Activated CD8-positive, alpha-beta memory T cell treated with anti-CD3 and anti-CD28 coated beads, Interleukin-2, amount 50 U/mL, for 48 hours (primary cell): ENCODE measurements around the gene SYNDIG1.

Experiments
- DNase-seq: peaks from one replicate; pipeline ENCODE4 v3.0.0-alpha.2; 2020

Gene SYNDIG1

DNA sequence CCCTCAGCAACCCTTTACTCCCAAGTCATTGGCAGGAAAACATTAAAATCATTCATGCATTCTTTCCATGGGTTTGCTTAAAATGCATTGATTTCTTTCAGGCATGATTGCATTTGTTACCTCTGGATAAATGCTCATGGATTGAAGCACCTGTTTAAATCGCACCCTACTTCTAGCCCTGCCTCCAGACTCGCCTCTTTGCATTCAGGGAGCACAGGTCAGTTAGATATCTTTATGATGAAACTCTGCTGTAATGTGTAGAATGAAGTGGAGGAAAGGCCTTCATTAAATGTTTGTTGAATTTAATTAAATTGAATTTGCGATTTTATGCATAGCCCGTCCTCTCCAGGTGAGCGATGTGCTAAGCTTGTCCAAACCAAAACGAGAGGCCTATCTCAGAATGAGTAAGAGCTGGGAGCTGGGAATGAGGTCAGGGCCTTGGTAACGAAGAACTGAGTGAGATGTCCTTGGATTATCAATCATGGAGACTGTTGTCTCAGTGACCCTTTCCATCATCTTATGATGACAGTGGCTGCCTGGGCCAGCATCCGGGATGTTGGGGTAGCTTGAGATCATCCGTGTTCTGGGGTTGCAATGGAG is 210.1 kb downstream of the SYNDIG1 start:
- no peak for DNase-seq

DNA sequence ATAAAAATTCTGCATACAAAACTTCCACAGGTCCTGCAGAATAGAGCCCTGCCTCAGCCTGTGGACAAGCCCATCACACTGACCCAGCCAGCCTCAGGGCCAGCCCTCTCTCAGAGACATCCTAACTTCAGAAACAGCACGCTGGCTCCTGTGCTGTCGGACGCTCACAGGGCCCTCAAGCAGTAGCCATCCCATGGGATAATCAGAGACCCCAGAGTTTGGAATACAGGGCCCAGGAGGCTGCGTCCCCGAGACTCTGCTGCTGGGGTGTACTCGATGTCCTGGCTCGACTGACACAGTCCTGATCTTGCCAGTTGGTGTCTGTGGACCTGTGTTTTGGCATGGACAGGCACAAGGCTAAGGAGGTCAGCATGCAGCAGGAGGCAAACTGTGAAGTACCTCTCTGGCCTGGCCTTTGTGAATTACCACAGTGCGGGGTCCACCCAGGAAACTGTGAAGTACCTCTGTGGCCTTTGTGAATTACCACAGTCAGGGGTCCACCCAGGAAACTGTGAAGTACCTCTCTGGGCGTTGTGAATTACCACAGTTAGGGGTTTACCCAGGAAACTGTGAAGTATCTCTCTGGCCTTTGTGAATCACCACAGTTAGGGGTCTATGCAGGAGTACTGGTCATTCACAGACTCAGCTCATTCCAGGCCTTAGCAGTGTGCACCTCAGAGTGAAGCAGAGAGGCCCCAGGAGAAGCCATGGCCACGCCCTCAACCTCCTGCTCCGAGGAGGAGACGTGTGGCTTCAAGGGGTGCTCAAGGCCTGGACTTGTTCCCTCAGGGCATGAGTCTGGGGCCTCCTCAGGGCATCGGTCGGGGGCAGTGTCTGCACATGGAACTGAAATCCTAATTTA is 212.4 kb downstream of the SYNDIG1 start:
- no peak for DNase-seq

DNA sequence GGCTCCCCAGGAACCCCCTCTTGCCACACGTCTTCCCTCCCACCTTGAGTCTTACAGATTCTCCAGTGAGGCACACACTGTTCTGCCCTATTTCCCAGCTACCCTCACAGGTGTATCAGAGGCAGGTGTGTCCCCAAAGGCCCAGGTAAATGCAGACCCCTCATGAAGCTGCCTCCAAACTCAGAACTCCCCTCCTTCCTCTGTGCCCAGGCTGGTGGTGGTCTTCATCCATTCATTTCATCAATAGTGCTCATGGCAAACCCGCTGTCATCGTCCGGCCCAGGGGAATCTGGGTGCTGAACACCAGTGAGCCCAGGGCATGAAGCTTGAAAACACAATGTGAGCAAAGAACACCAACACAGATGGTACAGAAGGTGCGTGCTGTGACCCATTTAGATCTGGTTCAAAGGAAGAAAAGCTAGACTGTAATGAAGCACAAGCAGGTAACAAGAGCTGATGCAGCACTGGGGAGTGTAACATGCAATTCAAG is 213.1 kb downstream of the SYNDIG1 start:
- no peak for DNase-seq

DNA sequence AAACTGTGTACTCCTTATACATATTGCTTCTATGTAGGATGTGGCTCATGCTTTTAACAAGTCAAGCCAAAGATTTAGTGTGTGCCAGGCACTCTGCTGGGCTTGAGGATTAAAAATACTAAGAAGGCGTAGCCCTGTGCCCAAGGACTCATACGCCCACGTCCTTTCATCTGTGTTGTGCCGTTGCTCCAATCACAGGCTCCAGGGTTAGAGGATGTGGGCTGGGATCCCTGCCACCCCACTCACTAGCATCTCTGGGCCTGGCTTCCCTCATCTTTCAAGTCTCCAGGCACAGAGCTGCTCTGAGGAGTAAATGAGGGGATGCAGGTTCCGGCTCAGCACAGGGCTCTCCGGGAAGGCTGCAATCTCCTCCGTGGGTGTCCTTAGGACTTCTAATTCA is 214.2 kb downstream of the SYNDIG1 start:
- DNase-seq: no peak

DNA sequence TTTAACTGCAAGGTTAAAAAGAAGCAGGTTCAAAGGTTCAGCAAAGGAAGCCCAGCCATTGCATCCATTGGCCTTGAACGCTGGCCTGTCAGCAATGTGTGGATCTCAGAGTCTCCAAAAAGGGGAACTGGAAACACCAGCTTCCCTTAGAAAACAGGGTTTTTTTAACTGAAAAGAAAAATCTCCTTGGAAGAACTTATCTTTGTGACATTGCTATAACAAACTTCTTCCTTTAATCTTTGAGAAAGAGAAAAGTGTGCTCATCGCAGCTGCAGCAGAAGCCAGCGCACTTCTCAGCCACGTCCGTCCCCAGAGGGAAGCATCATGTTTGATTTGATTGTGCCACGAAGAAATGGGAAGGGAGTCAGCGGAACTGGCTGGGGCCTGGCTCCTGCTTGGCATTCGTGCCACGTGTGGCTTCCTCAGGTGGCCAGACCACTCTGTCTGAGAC is 215.0 kb downstream of the SYNDIG1 start:
- no peak for DNase-seq

DNA sequence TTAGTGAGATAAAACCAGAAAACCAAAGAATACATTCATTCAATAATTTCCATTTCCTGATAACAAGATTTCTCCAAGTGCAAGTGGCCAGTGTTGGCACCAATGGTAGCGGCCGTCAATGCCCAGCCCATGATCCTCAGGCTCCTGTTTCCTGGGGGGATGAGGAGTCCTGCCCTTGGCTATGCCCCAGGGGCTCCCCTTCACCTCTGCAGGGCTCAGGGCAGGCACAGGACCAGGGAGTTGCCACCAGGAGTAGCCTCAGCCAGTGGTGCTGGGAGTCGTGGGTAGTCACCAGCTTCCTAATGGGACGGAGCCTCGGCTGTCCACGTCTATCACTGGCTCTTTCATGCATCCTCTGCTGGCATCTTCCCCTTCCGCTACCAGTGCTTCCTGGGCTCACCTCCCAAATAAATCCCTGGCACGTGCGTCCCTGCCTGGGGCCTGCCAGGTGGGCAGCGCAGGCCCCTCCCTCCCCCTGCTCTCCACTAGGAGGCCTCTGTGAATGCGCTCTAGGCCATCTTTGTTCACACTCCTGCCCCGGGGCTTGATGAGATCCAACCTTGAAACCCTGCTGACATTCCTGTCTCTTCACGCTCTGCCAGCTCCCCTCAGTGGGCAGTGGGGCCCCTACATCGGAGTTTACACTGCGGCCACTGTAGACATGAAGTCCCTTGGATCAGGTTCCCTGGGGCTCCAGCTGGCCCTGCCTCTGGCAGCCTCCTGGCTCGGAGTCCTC is 215.7 kb downstream of the SYNDIG1 start:
- DNase-seq: no peak

DNA sequence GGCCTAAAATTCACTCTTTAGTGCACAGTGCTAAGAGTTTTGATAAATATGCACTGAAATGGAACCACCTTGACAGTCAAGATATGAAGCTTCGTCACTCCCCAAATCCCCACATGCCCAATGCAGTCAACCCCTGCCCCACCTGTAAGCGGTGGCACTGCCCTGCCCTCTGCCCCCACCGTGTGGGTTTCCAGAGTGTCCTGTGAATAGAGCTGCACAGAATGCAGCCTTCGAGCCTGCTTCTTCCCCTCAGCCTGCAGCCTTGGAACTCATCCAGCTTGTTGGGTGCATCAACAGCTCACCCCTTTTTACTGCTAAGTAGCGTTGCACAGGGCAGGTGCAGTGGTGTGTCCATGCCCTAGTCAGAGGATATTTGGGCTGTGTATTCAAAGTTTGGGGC is 216.3 kb downstream of the SYNDIG1 start:
- DNase-seq: no peak

DNA sequence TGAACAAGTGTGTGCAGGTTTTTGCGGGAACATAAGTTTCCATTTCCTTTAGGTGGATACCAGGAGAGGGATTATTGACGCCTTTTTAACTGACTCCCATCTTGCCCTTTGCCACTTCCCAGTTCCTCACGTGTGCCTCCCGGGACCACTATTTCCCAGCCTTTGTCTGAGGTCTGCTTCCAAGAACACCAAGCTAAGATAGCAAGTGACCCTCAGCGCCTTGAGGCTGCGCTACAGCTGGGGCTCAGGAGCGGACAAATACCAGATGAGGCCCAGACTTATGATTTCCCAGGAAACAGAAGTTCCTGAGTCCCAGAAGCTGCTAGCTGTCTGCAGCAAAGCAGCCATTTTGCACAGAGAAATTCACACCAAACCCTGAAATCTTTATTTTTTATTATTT is 216.7 kb downstream of the SYNDIG1 start:
- no peak for DNase-seq

DNA sequence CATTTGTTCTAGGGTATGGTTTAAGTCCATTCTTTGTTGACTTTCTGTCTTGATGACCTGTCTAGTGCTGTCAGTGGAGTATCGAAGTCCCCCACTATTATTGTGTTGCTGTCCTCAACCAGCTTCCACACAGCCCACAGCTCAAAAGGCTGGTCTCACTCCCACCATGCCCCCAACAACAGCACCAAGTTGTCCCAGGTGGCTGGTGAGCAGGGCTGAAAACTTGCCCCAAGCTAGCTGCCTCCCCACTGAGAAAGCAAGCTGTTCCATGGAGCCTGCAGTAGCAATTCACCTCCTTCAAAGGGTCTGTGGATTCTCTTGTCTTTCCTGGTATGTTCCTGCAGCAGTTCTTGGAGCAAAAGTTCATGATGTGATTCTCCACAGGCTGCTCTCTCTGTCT is 221.0 kb downstream of the SYNDIG1 start:
- peak; percentile 8 for DNase-seq

DNA sequence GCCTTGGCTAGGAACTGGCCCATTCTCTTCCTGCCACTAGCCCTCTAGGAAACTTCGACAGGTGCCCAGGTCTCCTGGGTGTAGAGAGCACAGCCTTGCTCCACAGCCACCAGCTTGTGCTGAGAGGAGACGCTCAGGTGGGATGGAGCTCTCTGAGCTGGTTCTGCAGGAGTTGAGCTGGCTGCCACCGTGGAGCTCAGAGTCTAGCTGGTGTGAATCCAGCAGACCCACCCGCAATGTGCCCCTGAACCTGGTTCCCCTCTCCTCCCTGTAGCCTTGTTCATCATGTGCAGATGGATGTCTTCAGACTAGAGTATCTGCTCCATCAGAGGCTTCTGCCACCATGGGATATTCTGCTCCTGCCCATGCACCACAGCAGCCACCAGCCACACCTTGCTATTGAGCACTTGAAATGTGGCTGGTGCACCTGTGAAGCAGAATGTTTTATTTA is 222.5 kb downstream of the SYNDIG1 start:
- DNase-seq: peak; percentile 23

DNA sequence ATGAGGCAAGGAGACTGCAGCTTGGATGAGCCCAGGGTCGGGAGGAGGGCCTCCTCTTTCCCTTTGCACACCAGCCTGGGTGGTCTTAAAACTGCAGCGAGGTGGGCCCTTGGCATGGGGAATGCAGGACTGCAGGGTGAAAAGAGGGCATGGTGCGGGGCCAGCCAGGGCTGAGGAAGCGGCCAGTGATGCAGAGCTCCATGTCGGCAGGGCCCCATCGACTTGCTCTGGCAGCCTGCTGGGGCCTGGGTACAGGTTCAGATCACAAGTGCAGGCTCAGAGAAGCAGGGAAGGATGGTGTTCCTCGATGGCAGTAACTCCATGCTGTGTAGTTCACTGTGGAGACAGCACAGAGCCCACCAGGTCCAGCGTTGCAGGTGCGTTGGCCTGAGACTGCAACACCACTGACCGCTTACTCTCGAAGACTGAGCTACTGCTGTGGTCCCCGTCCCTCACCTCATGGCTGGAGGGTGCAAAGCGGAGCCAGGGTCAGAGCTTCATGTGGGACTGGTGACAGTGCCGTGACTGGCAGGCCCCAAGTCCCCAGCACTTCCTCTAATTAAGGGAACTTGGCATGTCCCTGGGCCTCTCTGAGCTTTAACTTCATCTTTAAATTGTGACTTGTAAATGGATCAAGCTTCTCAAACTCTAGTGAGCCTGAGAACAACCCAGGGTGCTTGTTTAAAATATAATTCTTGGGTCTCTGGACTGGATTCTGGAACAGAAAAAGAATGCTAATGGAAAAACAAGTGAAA is 223.2 kb downstream of the SYNDIG1 start:
- DNase-seq: peak; percentile 30

DNA sequence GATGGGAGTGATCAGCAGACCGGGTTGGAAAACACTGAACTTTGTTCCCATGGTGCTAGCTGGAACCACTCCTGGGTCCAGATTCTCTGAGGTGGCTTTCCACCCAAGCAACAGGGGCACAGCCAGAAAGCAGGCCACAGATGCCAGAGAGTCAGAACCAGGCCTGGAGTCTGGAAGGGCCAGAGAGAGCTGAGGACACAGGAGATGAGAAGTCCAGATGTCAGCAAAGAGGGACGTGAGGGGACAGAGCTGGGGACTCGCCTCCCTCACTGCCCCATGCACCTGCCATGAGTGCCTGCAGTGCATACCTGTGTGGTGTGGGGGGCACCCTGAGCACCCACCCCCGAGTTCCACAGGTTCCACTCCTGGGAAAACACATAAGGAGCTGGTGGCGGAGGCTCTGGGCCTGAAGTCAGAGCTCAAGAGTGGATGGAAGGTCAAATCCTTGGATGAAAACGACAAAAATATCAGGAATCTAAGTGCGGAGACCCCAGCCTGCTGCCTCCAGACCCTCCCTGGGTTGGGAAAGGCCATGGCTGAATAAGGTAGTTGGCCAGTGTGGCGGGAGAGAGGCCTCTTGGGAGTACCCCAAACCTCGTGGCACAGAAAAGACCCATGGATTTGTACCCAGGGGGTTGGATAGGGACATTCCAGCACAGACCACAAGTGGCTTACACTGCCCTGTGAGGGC is 224.2 kb downstream of the SYNDIG1 start:
- peak; percentile 25 for DNase-seq

DNA sequence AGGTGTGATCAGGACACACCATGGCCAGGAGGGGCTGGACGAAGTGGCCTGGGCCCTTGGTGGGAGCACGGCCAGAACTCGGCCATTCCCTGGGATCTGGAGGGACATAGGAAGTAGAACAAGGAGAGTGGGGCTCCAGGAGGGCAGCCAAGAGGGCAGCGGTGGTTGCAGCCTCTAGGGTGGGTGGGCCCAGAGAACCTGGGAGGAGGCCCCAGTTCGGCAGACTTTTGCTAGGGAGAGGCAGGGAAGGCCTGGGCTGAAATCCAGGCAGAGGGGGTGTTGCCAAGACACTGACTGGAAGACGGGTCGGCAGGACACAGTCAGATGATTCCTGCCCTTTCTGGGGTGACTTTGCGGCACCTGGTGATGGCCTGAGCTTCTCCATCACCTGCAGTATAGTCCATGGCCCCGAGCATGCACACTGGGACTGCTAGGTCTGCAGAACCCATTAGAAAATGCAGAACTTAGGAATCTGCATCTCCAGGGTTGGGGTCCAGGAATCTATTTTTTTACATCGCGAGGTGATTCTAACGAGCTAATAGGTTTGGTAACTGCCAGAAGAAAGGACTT is 224.8 kb downstream of the SYNDIG1 start:
- DNase-seq: peak; percentile 8

DNA sequence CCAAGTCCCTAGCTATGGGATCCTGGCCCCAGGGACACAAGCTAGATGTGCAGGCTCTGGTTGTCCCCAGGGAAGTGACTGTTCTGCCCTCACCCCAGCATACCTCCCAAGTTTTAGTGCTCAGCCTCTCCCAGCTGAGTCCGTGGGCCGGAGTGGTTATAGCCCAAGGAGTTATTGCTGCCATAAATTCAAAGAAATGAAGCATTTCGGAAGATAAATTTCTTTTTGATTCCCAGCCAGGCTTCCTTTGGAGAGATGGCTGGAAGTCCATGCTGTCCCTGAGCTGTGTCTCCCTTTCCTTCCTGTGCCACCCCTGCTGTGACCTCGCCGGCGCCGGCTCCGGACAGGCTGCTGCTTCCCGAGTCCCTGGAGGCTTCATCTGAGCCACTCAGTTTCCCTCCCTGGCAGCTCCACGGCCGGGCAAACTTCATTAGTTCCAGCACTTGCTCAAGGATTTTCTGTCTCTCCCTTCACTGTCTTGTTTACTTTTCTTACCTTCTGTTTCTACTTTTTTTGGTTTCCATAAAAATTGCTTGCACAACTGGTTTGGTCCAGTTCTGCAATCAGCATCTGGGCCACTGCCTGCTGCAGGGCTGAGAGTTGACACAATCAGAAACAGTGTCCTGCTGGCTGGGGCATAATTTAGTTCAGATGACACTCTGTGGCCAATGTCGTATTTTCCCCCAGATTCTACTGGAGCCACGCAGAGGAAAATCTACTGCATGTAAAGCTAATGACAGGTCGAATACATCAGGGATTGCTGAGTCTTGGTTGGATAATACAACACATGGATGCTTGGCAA is 225.5 kb downstream of the SYNDIG1 start:
- DNase-seq: peak; percentile 13

DNA sequence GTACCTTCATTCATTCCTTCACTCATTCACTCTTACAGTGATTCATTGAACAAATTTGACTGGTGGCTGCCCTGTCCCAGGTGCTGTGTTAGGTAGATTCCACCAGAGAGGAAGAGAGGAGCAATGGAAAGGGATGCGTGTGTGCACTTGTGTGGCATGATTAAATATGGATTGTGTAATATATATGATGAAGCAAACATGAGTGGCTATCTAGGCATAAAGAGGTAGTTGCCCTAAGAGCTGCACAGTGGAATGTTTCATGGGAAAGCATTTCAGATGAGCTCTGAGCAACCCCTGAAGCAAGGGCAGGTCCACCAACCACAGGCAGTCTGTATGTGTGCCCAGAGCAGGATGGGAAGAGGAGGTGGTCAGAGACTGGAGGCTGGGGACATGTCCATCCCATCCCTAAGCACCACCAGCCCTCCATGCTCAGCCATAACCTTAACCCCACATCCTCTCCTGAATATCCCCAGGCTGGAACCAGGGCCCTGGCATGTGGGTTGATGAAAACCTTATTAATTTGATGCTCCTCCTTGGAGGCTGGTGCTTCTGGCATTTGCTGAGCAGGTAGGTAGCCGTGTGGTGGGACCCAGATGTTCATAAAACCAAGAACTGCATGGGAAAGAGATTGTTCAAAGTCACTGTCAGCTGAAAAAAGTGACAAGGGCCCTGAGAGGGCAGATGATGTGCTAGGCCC is 226.2 kb downstream of the SYNDIG1 start:
- DNase-seq: peak; percentile 7

DNA sequence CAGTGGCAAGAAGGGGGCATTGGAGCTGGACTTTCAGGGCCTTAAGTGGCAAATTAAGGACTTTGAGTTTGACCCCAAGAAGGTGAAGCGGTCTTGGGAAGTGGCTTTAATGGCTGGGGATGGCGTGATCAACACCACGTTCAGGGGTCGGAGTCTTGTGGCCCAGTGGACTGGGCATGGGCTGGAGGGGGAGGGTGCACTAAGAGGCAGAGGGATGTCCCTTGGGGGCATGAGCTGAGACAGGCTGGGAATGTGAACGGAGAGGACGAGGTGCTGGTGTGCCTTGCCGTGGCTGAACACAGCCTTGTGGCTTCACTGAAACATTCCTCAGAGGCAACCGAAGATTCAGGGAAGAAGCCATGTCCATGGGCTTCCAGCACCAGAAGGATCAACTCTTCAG is 227.0 kb downstream of the SYNDIG1 start:
- DNase-seq: peak; percentile 15

DNA sequence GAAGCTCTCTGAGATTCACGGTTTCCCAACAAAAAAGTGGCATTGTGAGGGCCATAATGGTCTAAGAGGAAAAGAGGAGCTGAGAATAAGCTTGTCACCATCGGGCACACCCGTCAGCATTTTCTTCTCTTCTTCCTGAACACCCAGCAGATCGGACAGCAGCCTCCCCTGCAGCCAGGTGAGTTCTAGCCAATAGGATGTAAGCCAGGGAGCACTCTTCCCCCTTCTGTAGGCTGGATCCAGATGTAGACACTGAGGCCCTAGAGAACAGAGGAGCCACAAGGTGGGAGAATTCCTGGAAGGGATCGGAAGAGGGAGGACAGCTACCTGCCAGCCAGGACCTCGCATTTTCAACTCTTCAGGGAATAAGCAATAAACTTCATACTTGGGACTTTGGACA is 228.0 kb downstream of the SYNDIG1 start:
- DNase-seq: peak; percentile 3

DNA sequence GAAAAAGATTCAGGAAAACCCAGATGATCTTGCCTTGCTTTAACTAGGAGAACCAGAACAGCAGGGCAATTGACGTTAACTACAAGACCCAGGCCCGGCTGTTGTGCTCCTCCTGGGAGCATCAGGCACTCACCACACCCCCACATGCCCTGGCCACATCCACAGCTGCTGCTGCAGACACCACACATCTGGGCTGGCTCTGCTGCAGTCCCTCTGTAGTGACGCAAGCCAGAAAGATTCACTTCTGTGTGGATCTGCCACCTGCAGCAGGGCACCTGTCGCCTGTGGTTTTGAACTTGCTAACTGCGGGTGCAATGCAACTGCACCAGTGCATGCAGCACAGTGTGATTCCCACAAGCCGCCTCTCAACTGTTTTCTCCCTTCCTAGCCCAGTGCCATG is 228.8 kb downstream of the SYNDIG1 start:
- peak; percentile 46 for DNase-seq

DNA sequence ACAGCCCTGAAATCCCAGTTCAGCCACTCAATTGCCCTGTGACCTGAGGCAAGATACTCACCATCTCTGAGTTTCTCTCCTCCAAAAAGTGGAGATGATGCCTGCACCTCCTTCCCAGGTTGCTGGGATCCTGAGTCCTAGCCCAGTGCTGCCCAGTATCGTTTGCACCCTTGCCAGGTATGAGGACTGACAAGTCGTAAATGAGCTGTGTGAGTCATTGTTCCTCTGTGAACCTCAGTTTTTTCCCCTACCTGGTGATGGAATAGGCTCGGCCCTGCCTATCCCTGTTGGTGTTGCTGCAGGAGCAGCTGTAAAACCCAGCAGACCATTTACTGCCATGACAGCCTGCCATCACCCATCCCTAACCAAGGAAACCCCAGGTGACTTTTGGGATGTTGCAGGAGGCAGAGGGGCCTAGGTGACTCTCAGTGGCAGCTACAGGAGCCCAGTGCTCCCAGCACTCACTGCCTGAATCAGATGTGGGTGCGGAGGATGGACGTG is 229.3 kb downstream of the SYNDIG1 start:
- DNase-seq: peak; percentile 10
